BJ (cell line): Measurements from ENCODE around the gene EIF3F. TPM values are rescaled to one million over a fixed set of nuclear protein-coding genes. Genes with fewer than 3 reads are reported as not detected.

Experiments
- CTCF ChIA-PET: fragments of 350-600 bp; formaldehyde crosslinking; extraction: SDS; loops from one replicate; lab custom pipeline; 2021; ENCODE audit warnings: antibody characterized with exemption, inconsistent platforms; lab: Yijun Ruan, JAX
- POLR2A ChIA-PET: fragments of 300-600 bp; sonication (Branson Sonifier 250); formaldehyde crosslinking; extraction: SDS; loops from one replicate; lab custom pipeline; 2021; ENCODE audit warnings: antibody characterized with exemption; lab: Charles Lee
- DNase-seq: peaks from one replicate; pipeline ENCODE4 v3.0.0-alpha.2; 2011; ENCODE audit warnings: low read depth
- H3K27me3 ChIP-seq: 2 replicates; pipeline ENCODE4 v1.6.0; 2011; ENCODE audit warnings: low read length; ENCODE audit not compliant: control insufficient read depth, insufficient read depth
- H3K36me3 ChIP-seq: 2 replicates; pipeline ENCODE4 v1.5.1; 2011; ENCODE audit warnings: low read length; ENCODE audit not compliant: control insufficient read depth, insufficient read depth
- H3K4me3 ChIP-seq: 2 replicates; pipeline ENCODE4 v1.5.1; 2011; ENCODE audit warnings: low read depth, mild to moderate bottlenecking, control low read depth, low read length
- polyA plus RNA-seq: library from polyadenylated mRNA; depleted of rRNA; stranded (reverse); fragments of >200 nt; gene quantifications from 2 replicates; pipeline ENCODE4 v1.2.3, GENCODE V29; 2011; rRNA removed
- small RNA-seq: library from RNA; depleted of rRNA; stranded (forward); fragments of <200 nt; gene quantifications from one replicate; pipeline ENCODE3, GENCODE V24; 2012; ENCODE audit warnings: low replicate concordance, low read depth; ENCODE audit not compliant: insufficient read length
- TF ChIP-seq, protein P1 (sequence below): IDR thresholded peaks from 2 replicates; pipeline ENCODE4 v1.5.1; 2011; ENCODE audit warnings: low read depth, mild to moderate bottlenecking, control low read depth, inconsistent platforms, low read length, moderate library complexity; ENCODE audit not compliant: insufficient read depth

EIF3F gene
- polyA plus RNA-seq, 1 experiment, result 218 TPM

- TF ChIP-seq, protein P1, sequence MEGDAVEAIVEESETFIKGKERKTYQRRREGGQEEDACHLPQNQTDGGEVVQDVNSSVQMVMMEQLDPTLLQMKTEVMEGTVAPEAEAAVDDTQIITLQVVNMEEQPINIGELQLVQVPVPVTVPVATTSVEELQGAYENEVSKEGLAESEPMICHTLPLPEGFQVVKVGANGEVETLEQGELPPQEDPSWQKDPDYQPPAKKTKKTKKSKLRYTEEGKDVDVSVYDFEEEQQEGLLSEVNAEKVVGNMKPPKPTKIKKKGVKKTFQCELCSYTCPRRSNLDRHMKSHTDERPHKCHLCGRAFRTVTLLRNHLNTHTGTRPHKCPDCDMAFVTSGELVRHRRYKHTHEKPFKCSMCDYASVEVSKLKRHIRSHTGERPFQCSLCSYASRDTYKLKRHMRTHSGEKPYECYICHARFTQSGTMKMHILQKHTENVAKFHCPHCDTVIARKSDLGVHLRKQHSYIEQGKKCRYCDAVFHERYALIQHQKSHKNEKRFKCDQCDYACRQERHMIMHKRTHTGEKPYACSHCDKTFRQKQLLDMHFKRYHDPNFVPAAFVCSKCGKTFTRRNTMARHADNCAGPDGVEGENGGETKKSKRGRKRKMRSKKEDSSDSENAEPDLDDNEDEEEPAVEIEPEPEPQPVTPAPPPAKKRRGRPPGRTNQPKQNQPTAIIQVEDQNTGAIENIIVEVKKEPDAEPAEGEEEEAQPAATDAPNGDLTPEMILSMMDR, result no peak
- Histone ChIP-seq H3K27me3 (no peaks in the 10 kb centered on the region), H3K36me3 (no peaks in the 10 kb centered on the region), H3K4me3 (no peak overlapping the region)
- POLR2A ChIA-PET, result no interaction called here
- DNase-seq, result no peak
- CTCF ChIA-PET, result interaction anchor here (0.9 to 2.2 kb wide), 6 partner anchors 10 to 43 kb away, joined by 3 to 12 read pairs (median 5); no protein-coding TSS in a partner anchor
Observed at GRCh38 chr11:8049084-8049483, 61.9 kb downstream of the EIF3F start.

Small RNA genes within 50 kb of the gene (small RNA-seq; reads per million reads assigned to genes)
- gene COX6CP5, result not detected

Other genes with a start within 250 kb of the EIF3F start
- 0.23 and 0.40 TPM in 2 replicates for gene OR5P2, start 190.4 kb upstream of the EIF3F start, polyA plus RNA-seq
- 0.36 TPM in 1 of 2 replicates, not detected in the other for gene OR5P3, start 156.5 kb upstream of the EIF3F start, polyA plus RNA-seq
- gene OR10A6, start 56.1 kb upstream of the EIF3F start, polyA plus RNA-seq, result 0.07 and 0.31 TPM in 2 replicates
- gene OR10A3, start 45.6 kb upstream of the EIF3F start, polyA plus RNA-seq, result 0.07 TPM in 2 replicates
- 3.9 and 5.1 TPM in 2 replicates for gene NLRP10, start 21.9 kb upstream of the EIF3F start, polyA plus RNA-seq
- 9.8 and 11.8 TPM in 2 replicates for gene TUB, start 93.9 kb downstream of the EIF3F start, polyA plus RNA-seq
- gene RIC3, start 181.7 kb downstream of the EIF3F start, polyA plus RNA-seq, result not detected in 2 replicates